Activated naive CD4-positive, alpha-beta T cell treated with anti-CD3 and anti-CD28 coated beads, Interleukin-2, amount 50 U/mL, for 72 hours (primary cell): ENCODE data around the gene PNN. TPM values are rescaled to one million over a fixed set of nuclear protein-coding genes. Genes with fewer than 3 reads are reported as not detected.
"Not testable (repeated sequence)": the region's sequence is repeated elsewhere in the genome, so short reads cannot be mapped to it uniquely, and the experiment has no call there.

Source experiments
- ATAC-seq, 2 donors: fragments of 150-1000 bp; cut with Tn5 transposase; 2 replicates each; pipeline ENCODE4 v1.10.0; 2021; ENCODE audit warnings: mild to moderate bottlenecking in 2 of 2, moderate library complexity in 2 of 2
- DNase-seq, 2 donors: peaks; one replicate each; pipeline ENCODE4 v3.0.0; 2021 to 2022; ENCODE audit warnings: low spot score in 2 of 2
- H3K27ac Mint-ChIP-seq, 2 donors: one replicate each; pipeline ENCODE4 v1.8.0; 2022; ENCODE audit warnings: mild to moderate bottlenecking in 2 of 2, mixed read lengths in 2 of 2
- H3K36me3 Mint-ChIP-seq, 2 donors: one replicate each; pipeline ENCODE4 v1.8.0; 2022; ENCODE audit warnings: mixed read lengths in 2 of 2
- H3K9me3 Mint-ChIP-seq, 2 donors: one replicate each; pipeline ENCODE4 v1.8.0; 2022; ENCODE audit warnings: mixed read lengths in 2 of 2
- total RNA-seq, 2 donors: library from RNA; stranded (reverse); gene quantifications; one replicate each; pipeline ENCODE4 v1.2.3, GENCODE V29; 2022

Gene PNN
- total RNA-seq, 2 donors from 2014 or later: 114 to 122 TPM

- peak; percentile 1 to 7 for ATAC-seq
- peak overlapping the region; percentile 98 to 100 for H3K27ac Mint-ChIP-seq
- peak in 1 of 2 donors; percentile 52 for DNase-seq
- no peaks in the 10 kb centered on the region for H3K9me3 Mint-ChIP-seq
- H3K36me3 Mint-ChIP-seq: peaks cover 34 to 36% of the 10 kb centered on the region in 2 donors
These were observed 600 bp downstream of the PNN start for GRCh38 chr14:39175445-39176262.

- Mint-ChIP-seq H3K36me3 (peaks cover 34 to 36% of the 10 kb centered on the region in 2 donors), H3K9me3 (no peaks in the 10 kb centered on the region), H3K27ac (peak overlapping the region; percentile 98 to 100)
- no peak for ATAC-seq
- no peak for DNase-seq
These were observed 1.5 kb downstream of the PNN start for GRCh38 chr14:39176263-39177167.

GRCh38 chr14:39177168-39177545 lies 2.1 kb downstream of the PNN start:
- DNase-seq (no peak), ATAC-seq (no peak)

GRCh38 chr14:39179042-39179441 lies 4.0 kb downstream of the PNN start:
- Mint-ChIP-seq H3K36me3 (peaks cover 34 to 47% of the 10 kb centered on the region in 2 donors), H3K27ac (peak overlapping the region; percentile 56 to 80), H3K9me3 (no peaks in the 10 kb centered on the region)
- no peak for ATAC-seq
- no peak for DNase-seq

More at GRCh38 chr14:39177168-39177545, 2.1 kb downstream of the PNN start:
- Mint-ChIP-seq H3K36me3 (peaks cover 34 to 36% of the 10 kb centered on the region in 2 donors), H3K27ac (peak overlapping the region; percentile 98 to 100), H3K9me3 (no peaks in the 10 kb centered on the region)

- Mint-ChIP-seq H3K9me3 (no peaks in the 10 kb centered on the region), H3K36me3 (peaks cover 26 to 49% of the 10 kb centered on the region in 2 donors), H3K27ac (no peak overlapping the region)
- DNase-seq (no peak), ATAC-seq (no peak)
These were observed 5.5 kb downstream of the PNN start for GRCh38 chr14:39180553-39180952.

GRCh38 chr14:39181026-39181692 lies 6.1 kb downstream of the PNN start:
- DNase-seq (no peak), ATAC-seq (peak in 1 of 2 donors; percentile 26)
- Mint-ChIP-seq H3K36me3 (peaks cover 20 to 43% of the 10 kb centered on the region in 2 donors), H3K27ac (no peak overlapping the region), H3K9me3 (no peaks in the 10 kb centered on the region)

DNA sequence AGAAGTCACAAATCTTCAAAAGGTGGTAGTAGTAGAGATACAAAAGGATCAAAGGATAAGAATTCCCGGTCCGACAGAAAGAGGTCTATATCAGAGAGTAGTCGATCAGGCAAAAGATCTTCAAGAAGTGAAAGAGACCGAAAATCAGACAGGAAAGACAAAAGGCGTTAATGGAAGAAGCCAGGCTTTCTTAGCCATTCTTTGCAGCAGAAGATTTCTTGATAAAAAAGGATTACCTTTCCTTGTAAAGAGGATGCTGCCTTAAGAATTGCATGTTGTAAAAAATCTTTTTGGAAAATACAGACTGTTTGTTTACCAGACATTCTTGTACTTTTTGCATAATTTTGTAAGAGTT lies 6.6 kb downstream of the PNN start:
- DNase-seq (no peak), ATAC-seq (no peak)
- no peak overlapping the region for H3K27ac Mint-ChIP-seq
- peaks cover 20 to 38% of the 10 kb centered on the region in 2 donors for H3K36me3 Mint-ChIP-seq
- H3K9me3 Mint-ChIP-seq: no peaks in the 10 kb centered on the region

GRCh38 chr14:39182770-39183684 lies 8.0 kb downstream of the PNN start:
- DNase-seq (no peak), ATAC-seq (no peak)
- peaks cover 12 to 29% of the 10 kb centered on the region in 2 donors for H3K36me3 Mint-ChIP-seq
- H3K27ac Mint-ChIP-seq: no peak overlapping the region
- H3K9me3 Mint-ChIP-seq: no peaks in the 10 kb centered on the region

DNA sequence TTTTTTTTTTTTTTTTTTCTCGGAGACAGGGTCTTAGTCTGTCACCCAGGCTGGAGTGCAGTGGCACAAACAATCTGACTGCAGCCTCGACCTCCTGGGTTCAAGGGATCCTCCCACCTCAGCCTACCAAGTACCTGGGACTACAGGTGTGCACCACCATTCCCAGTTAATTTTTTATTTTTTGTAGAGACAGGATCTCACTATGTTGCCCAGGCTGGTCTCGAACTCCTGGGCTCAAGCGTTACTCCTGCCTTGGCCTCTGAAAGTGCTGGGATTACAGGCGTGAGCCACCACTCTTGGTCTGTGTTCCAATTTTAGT lies 8.6 kb downstream of the PNN start:
- not testable (repeated sequence) for DNase-seq, ATAC-seq, H3K27ac Mint-ChIP-seq, H3K9me3 Mint-ChIP-seq
- peaks cover 12 to 29% of the 10 kb centered on the region in 2 donors for H3K36me3 Mint-ChIP-seq

- peak overlapping the region in 1 of 2 donors; percentile 88 for H3K27ac Mint-ChIP-seq
- DNase-seq: no peak
These were observed 9.7 kb downstream of the PNN start for GRCh38 chr14:39184628-39185255.

DNA sequence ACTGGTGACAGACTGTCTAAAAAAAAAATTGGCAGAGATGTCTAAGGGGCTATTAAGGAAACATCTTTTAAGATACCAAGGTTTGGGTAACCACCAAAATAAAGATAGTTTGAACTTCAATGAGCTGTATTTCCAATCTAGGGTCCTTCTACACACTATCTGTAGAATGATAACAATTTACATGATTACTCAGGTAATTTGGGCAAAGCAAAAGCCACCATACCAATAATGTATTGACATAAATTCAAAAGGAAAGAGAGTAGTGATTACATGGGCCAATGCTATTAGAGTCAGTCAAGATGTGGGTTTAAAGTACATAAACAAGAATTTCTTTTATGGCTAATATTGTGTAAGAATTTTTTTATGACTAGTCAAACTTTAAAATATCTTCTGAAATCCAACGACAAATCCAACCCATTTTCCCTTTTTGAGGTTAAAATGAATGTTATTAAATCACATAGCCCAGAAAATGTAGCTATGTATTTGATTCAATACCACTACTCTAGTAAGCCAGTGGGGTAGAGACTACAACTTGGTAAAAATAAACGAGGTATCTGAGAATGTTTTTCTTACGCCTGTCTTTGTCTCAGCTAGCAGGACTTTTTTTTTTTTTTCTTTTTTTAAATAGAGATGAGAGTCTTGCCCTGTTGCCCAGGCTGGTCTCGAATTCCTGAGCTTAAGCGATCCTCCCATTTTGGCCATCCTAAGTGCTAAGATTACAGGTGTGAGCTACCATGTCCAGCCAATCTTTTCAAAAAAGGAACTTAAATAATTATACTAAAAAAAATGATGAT lies 10.4 kb downstream of the PNN start:
- DNase-seq (no peak), ATAC-seq (no peak)
- Mint-ChIP-seq H3K9me3 (no peaks in the 10 kb centered on the region), H3K36me3 (peaks cover 6 to 21% of the 10 kb centered on the region in 2 donors), H3K27ac (no peak overlapping the region)

More at GRCh38 chr14:39184628-39185255, 9.7 kb downstream of the PNN start:
- peaks cover 6 to 21% of the 10 kb centered on the region in 2 donors for H3K36me3 Mint-ChIP-seq
- H3K9me3 Mint-ChIP-seq: no peaks in the 10 kb centered on the region
- no peak for ATAC-seq

DNA sequence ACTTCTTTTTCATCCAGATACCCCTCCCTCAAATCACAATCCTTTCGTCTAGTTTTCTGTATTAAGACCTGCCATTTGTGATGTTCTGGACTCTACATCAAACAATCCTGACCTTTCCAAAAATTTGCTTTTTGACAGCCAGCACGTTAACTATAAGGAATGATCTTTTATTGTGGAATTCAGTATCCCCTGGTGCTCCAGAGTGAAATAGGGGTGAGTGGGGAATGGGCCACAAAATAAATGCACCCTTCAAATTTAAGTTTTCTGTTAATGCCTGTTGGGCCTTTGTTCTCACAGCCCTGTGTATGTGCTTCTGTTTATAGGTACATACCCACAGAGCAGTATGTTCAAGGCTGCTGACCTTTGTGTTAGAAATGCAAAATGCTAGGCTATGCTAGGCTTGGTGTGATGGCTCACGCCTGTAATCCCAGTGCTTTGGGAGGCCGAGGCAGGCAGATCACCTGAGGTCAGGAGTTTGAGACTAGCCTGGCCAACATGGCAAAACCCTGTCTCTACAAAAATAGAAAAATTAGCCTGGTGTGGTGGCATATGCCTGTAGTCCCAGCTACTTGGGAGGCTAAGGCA lies 12.0 kb downstream of the PNN start:
- peak overlapping the region in 1 of 2 donors; percentile 81 for H3K27ac Mint-ChIP-seq
- H3K9me3 Mint-ChIP-seq: no peaks in the 10 kb centered on the region
- H3K36me3 Mint-ChIP-seq: peaks cover 6 to 21% of the 10 kb centered on the region in 2 donors

DNA sequence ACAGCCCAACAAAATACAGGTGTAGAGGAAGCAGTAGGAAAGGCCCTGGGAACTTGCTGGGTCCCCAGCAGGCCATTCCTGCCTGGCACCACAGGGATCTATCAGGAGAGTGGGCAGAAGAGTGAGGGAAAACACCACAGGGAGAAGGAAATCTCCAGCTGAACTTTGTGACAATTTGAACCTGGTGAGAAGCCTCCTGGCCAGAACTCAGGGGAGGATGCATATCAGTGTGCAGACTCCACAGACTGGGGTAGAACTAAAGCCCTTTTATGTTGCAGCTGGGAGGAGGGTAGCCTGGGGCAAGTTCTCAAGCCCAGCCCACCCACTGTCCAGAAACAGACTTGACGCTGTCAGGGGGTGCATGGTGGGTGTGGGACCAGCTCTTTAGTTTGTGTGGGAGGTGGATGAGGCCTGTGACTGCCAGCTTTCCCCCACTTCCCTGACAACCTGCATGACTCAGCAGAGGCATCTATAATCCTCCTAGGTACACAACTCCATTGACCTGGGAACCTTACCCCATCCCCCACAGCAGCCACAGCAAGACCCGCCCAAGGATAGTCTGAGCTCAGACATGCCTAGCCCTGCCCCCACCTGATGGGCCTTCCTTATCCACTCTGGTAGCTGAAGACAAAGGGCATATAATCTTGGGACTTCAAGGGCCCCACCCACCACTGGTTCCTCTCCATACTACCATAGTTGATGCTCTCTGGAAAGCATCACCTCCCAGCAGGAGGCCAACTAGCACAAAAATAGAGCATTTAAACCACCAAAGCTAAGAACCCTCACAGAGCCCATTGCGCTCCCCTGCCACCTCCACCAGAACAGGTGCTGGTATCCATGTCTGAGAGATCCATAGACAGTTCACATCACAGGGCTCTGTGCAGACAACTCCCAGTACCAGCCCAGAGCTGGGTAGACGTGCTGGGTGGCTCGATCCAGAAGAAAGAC lies 28.9 kb downstream of the PNN start:
- Mint-ChIP-seq H3K9me3 (peaks cover 0 to 7% of the 10 kb centered on the region in 2 donors), H3K36me3 (no peaks in the 10 kb centered on the region), H3K27ac (peak overlapping the region in 1 of 2 donors; percentile 16)
- ATAC-seq: no peak
- DNase-seq: no peak

More for the DNA sequence above, 12.0 kb downstream of the PNN start:
- no peak for DNase-seq
- peak in 1 of 2 donors; percentile 21 for ATAC-seq
